NK-92 (cell line): ENCODE measurements around the gene CCDC74B.
"Not testable (repeated sequence)": the region's sequence is repeated elsewhere in the genome, so short reads cannot be mapped to it uniquely, and the experiment has no call there.

Experiments used
- DNase-seq: peaks from one replicate; lab custom pipeline; 2025; ENCODE audit not compliant: unreplicated experiment; lab: John Stamatoyannopoulos, UW

Gene CCDC74B

DNA sequence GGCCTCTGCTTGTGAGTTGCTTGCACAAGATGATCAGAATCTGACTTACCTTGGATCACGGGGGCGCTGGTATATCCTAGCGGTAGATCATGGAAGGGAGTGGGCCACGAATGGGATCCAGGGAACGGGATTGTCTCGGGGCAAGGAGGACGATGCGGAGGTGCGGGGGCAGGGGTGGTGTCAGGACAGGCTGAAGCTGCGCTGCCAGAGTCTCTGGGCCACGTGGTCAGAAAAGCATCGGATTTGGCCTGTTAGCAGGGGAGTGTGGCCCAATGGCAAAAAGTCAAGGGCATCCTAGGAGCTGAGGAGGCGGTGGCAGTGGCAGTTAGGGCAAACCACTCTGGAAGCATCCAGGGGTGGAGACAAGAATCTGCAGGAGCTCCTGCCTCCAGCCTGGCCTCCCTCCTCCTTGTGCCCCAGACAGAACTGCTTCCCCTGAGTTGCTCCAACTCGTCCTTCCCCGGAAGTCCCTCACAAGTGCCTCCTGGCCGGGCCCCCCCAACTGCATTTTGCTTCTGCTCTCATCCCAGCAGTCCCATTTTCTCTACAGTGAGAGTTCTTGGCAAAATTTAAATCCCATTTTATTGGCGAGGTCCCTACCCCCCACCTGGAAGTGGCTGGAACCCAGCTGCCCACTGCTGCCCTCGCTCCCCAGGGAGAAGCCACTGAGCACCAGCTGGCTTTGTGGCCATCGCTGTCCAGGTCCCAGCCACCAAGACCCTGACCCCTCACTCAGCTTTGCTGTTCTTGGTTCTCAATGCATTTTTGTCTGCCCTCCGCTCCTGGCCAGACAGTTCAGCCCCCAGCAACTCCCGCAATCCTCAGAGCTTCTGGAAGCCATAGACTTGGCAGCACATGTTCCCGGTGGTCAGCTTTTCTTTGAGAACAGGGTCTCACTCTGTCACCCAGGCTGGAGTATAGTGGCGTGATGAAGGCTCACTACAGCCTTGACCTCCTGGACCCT is 5.6 kb upstream of the CCDC74B start:
- no peak for DNase-seq

- DNase-seq = not testable (repeated sequence)
Observed at GRCh38 chr2:130148515-130148914, 3.6 kb upstream of the CCDC74B start.

- not testable (repeated sequence) for DNase-seq
Observed at GRCh38 chr2:130143266-130144039, 1.5 kb downstream of the CCDC74B start.

- DNase-seq = not testable (repeated sequence)
Observed at GRCh38 chr2:130142396-130143265, 2.3 kb downstream of the CCDC74B start.

DNA sequence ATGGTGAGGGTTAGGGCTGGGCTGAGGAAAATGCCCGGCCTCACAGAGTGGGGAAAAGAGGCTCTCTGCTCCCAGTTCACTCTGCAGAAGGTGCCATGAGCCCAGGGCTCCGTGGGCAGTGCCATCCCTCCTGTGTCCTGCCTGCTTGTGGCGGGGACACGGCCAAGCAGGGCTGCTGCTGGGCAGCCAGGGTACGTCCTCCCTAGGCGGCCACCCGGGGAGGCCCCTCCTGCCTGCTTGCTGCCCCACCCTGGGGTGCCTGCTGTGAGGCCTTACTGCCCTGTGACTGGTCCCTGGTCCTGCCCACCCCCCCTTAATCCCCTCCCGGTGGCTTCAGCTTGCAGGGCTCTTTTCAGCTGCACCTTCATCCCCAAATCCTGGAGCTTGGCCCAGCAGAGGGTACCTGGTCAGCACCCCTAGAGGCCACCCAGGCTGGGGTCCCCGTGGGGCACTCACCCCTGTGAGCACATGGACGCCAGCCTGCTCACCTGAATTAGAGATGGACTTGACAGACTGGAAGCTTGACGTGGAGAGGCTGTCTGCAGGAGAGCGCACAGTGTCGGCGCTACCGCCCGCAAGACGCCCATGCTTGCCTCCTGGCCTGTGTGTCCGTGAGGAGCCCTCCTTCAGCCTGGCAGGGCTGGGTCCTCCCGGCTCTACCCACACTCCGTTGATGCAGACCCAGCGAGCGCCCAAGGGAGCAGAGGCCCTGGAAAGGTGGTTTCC is 3.1 kb downstream of the CCDC74B start:
- DNase-seq = not testable (repeated sequence)

DNA sequence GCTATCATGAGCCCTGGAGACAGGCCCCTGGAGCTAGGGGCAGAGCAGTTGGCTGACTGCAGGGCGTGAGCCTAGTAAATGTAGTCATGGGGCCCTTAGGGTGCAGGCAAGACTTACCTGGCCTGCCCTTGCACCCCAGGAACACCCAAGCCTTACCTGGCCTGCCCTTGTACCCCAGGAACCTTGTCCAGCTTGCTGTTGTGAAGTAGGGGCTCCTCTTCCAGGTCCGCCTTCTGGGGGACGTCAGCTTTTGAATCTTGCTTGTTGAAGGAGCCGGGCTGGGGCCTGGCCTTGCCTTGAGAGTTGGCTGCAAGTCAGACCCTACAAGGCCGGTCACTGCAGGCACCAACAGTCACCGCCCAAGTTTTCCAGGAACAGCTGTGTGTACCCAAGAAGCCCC is 3.9 kb downstream of the CCDC74B start:
- not testable (repeated sequence) for DNase-seq

GRCh38 chr2:130140516-130140915 is 4.4 kb downstream of the CCDC74B start:
- DNase-seq = not testable (repeated sequence)

DNA sequence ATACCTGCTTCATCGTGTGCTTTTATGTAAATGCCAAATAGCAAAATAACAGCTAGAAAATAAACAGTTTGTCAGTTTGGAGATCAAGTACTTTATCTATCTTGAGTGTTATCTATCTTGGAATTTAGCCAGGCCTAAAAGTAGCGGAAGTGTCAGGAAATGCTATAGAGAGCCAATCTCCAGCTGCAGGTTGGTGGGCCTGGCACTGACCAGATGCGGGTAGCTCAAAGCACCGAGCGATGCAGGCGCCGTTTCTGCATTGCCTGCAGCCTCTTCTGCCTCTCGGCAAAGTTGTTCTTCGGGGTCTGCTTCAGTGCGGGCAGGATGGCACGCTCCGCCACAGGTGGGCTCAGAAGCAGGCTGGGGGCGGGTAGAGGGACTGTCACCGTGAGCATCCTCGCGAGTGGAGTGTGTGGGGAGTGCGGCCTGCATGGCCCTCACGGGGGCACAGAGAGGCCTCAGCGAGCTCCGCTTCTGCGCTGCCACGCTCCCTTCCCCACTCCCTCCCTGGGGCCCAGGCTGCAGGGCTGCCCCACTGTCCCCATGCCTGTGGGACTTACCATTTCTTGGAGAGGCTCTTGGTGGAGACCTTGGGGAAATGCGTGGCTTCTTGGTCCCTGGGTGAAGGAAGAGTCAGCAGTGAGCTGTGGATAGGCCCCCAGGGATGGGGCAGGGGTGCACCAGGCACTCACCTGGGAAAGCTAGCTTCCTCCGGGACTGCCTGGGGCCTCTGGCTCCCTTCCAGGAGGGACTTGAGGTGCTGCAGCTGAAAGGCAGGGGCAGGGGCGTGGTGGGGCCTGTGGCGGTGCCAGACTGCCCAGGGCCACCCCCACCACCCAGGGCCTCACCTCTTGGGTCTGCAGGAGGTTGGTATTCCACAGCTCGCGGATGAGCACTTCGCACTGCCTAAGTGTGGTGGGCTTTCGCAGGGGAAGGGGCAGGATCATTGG is 5.3 kb downstream of the CCDC74B start:
- DNase-seq = not testable (repeated sequence)

DNA sequence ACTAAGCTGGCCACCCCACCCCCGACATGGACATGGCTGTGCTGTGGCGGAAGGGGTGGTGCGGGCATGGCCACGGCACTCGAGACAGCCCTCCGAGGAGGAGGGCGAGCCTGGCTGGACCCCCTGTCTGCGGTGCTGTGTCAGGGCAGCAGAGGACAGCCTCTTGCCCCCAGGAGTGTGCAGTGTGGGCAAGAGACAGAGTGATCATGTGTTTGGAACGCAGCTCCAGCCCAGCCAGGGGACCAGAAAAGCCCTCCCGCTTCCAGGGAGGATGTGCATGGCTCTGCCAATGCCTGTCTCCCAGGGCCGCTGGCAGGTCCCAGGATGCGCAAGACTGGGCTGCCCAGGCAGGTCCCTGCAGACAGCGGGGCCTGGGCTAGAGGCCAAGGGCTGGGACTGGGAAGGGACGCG is 6.1 kb downstream of the CCDC74B start:
- DNase-seq = not testable (repeated sequence)

- DNase-seq = not testable (repeated sequence)
Observed at GRCh38 chr2:130138326-130138725, 6.6 kb downstream of the CCDC74B start.

DNA sequence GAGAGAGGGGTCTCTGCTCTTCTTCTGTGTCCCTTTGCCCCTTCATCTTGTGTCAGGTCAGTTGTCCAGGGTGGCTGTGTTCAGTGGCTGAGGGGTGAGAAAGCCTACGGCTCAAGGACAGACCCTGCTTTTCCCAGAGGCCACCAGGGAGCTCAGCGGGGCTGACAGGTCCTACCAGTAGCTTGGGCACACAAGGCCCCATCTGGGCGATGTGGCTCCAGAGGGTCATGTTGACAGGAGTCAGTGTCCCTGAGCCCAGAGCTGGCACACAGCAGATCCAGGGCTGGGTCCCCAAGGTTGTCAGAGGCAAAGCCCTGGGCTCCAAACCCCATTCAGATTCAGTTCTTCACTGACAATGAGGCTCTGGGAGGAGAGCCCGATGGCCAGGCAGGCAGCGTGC is 7.8 kb downstream of the CCDC74B start:
- DNase-seq = not testable (repeated sequence)

DNA sequence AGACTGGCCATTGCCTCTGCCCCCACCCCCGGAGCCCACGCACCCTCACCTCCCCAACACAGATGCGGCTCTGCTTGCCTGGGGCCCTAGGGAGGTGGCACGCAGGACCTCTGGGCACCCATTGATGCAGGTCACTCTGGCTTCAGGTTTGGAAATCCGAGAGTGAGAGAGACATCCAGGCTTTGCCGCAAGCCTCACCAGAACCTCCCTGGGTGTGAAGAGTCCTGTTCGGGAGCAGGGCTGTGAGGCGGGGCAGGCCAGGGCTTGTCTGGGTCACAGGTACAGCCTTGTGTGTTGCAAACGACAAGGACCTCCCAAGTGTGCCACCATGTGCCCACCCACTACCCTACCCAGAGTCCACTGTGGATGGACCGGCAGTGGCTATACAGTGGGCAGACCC is 8.4 kb downstream of the CCDC74B start:
- DNase-seq = not testable (repeated sequence)

- no peak for DNase-seq
Observed at GRCh38 chr2:130135692-130136541, 9.0 kb downstream of the CCDC74B start.

DNA sequence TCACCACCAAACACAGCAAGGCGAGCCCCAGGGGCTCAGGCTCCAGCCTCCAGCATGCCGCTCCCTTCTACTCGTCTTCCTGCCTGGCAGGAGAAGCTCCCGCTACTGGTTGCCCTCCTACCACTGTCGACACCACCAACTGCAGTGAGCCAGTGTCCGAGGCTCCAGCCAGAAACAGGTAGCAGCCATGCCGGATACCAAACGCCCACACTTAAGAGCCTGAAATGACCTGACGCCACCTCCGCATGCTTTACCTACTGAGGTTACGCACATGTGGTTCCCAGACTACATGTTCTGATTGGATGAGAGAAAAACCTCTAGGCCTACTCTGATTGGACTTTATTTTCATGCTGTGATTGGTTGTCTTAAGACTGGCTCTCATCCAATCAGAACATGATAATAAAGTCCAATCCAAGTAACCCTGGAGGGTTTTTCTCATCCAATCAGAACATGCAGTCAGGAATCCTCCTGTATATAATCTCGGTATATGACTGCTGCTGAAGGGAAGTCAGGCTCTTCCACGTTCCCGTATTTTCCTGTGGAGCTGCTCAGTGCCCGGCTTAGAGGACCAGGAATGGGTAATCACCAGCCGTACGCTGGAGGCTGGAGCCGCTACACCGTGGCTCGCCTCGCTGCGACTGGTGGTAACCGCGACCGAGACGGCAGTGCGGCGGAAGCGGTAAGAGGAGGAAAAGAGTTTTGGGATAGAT is 15.6 kb downstream of the CCDC74B start, which contains the start of gene POTEF:
Gene POTEF, minus strand, starts transcription at position 103 of the 710 bp plus-strand sequence. CDS start 8,707 bp downstream, outside the sequence.
- not testable (repeated sequence) for DNase-seq

- DNase-seq = not testable (repeated sequence)
Observed at GRCh38 chr2:130128464-130128863, 16.4 kb downstream of the CCDC74B start.

DNA sequence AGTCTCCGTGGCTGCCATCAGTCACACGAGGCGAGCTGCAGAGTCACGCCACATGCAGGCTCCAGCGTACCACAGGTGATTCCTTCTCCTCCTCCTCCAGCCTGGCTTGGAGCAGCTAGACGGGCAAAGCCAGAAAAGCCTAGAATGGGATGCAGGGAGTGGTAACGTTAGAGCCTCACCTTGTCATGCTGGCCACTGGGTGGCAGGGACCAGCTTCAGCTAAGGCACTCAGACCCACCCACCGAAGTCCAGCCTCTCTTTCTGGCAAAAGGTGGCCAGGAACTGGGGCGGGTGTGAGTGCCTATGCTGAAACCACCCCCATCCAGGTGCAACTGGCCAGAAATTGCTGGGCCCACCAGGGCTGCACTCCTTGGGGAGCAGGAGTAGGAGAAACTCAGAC is 17.2 kb downstream of the CCDC74B start:
- not testable (repeated sequence) for DNase-seq

DNA sequence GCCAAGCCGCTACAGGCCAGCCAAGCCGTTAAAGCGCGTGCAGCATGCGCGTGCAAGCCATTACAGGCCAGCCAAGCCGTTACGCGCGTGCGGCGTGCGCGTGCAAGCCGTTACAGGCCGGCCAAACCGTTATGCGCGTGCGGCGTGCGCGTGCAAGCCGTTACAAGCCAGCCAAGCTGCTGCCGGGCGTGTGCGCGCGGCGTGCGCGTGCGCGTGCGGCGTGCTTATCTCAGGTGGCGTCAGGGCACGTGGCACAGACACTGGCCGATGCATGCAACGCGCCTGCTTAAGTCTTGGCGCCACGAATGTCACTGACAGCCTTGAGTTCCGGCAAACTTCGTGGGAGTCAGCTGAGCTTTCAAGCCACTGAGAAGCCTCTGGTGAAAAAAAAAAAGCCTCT is 24.0 kb downstream of the CCDC74B start:
- not testable (repeated sequence) for DNase-seq
